Type B pancreatic cell (in vitro differentiated cells): ENCODE results near the gene FRAS1. TPM values are rescaled to one million over a fixed set of nuclear protein-coding genes. Genes with fewer than 3 reads are reported as not detected.

Experiments used
- DNase-seq: peaks from one replicate; pipeline ENCODE4 v3.0.0; 2021; ENCODE audit warnings: mixed read lengths; ENCODE audit not compliant: unreplicated experiment; ENCODE audit errors: extremely low spot score
- H3K27ac Mint-ChIP-seq: 2 replicates; pipeline ENCODE4 v1.8.0; 2021; ENCODE audit warnings: mild to moderate bottlenecking, mixed read lengths
- H3K27me3 Mint-ChIP-seq: 2 replicates; pipeline ENCODE4 v1.8.0; 2021; ENCODE audit warnings: mixed read lengths
- H3K36me3 Mint-ChIP-seq: 2 replicates; pipeline ENCODE4 v1.8.0; 2021; ENCODE audit warnings: mixed read lengths
- H3K4me1 Mint-ChIP-seq: one replicate; pipeline ENCODE4 v1.8.0; 2021; ENCODE audit warnings: mixed read lengths; ENCODE audit not compliant: unreplicated experiment
- H3K4me3 Mint-ChIP-seq: 2 replicates; pipeline ENCODE4 v1.8.0; 2021; ENCODE audit warnings: mild to moderate bottlenecking, mixed read lengths
- H3K9me3 Mint-ChIP-seq: 2 replicates; pipeline ENCODE4 v1.8.0; 2021; ENCODE audit warnings: mixed read lengths
- total RNA-seq: library from RNA; stranded (reverse); gene quantifications from 2 replicates; pipeline ENCODE4 v1.2.1, GENCODE V29; 2021; ENCODE audit warnings: low replicate concordance
- TF ChIP-seq, protein P1 (sequence below): fragments of 200-600 bp; sonication (generic); conservative IDR thresholded peaks from 2 replicates; pipeline ENCODE4 v1.5.0; 2021; ENCODE audit warnings: antibody characterized with exemption, mild to moderate bottlenecking

FRAS1 gene
- total RNA-seq, 1 donor from 2014 or later: 37.7 TPM

- H3K4me3 Mint-ChIP-seq: no peak overlapping the region
- H3K27ac Mint-ChIP-seq: no peak overlapping the region
- H3K27me3 Mint-ChIP-seq: no peaks in the 10 kb centered on the region
- H3K36me3 Mint-ChIP-seq: no peaks in the 10 kb centered on the region
- no peak for DNase-seq
- H3K9me3 Mint-ChIP-seq: no peaks in the 10 kb centered on the region
- peaks cover 28% of the 10 kb centered on the region for H3K4me1 Mint-ChIP-seq
- TF ChIP-seq, protein P1, sequence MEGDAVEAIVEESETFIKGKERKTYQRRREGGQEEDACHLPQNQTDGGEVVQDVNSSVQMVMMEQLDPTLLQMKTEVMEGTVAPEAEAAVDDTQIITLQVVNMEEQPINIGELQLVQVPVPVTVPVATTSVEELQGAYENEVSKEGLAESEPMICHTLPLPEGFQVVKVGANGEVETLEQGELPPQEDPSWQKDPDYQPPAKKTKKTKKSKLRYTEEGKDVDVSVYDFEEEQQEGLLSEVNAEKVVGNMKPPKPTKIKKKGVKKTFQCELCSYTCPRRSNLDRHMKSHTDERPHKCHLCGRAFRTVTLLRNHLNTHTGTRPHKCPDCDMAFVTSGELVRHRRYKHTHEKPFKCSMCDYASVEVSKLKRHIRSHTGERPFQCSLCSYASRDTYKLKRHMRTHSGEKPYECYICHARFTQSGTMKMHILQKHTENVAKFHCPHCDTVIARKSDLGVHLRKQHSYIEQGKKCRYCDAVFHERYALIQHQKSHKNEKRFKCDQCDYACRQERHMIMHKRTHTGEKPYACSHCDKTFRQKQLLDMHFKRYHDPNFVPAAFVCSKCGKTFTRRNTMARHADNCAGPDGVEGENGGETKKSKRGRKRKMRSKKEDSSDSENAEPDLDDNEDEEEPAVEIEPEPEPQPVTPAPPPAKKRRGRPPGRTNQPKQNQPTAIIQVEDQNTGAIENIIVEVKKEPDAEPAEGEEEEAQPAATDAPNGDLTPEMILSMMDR: no peak
Observed at GRCh38 chr4:78360466-78360865, 303.3 kb downstream of the FRAS1 start.

DNA sequence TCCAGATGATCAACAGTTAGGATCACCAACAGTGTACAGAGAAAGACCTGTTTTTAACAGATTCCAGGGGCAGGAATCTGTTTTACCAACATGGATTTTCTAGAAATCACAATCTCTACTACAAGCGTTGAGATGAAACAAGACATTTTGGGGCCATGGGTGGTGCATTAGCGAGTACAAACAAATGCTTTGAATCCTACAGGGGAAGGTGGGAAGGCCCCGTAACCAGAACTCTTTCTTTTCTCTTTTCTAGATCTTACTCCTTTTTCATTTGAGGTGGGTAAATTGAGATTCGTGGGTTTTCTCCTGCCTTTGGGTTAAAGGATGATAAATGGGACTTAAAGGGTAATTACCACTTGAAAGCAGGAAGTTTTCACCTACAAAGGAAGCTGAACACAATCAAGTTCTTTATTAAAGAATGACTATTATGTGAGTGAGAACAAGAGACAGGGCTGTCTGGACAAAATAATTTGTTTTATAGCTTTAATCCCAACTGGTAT lies 304.5 kb downstream of the FRAS1 start:
- DNase-seq: no peak
- Mint-ChIP-seq H3K9me3 (no peaks in the 10 kb centered on the region), H3K27me3 (no peaks in the 10 kb centered on the region), H3K36me3 (peaks cover 6% of the 10 kb centered on the region), H3K27ac (no peak overlapping the region), H3K4me3 (no peak overlapping the region), H3K4me1 (peaks cover 28% of the 10 kb centered on the region)
- TF ChIP-seq, protein P1: no peak

- Mint-ChIP-seq H3K36me3 (peaks cover 7% of the 10 kb centered on the region), H3K27me3 (no peaks in the 10 kb centered on the region), H3K4me3 (no peak overlapping the region), H3K9me3 (no peaks in the 10 kb centered on the region), H3K4me1 (peaks cover 28% of the 10 kb centered on the region), H3K27ac (no peak overlapping the region)
- TF ChIP-seq, protein P1: no peak
- no peak for DNase-seq
Observed at GRCh38 chr4:78362310-78362709, 305.2 kb downstream of the FRAS1 start.

- H3K27ac Mint-ChIP-seq: no peak overlapping the region
- no peak overlapping the region for H3K4me3 Mint-ChIP-seq
- no peaks in the 10 kb centered on the region for H3K9me3 Mint-ChIP-seq
- H3K36me3 Mint-ChIP-seq: peaks cover 7% of the 10 kb centered on the region
- TF ChIP-seq, protein P1: no peak
- no peak for DNase-seq
- no peaks in the 10 kb centered on the region for H3K27me3 Mint-ChIP-seq
- H3K4me1 Mint-ChIP-seq: peaks cover 28% of the 10 kb centered on the region
Observed at GRCh38 chr4:78363031-78363570, 306.0 kb downstream of the FRAS1 start.

GRCh38 chr4:78369679-78370078 lies 312.6 kb downstream of the FRAS1 start:
- TF ChIP-seq, protein P1: no peak
- H3K36me3 Mint-ChIP-seq: peaks cover 7% of the 10 kb centered on the region
- H3K4me1 Mint-ChIP-seq: peaks cover 39% of the 10 kb centered on the region
- H3K4me3 Mint-ChIP-seq: no peak overlapping the region
- no peaks in the 10 kb centered on the region for H3K27me3 Mint-ChIP-seq
- DNase-seq: no peak
- no peaks in the 10 kb centered on the region for H3K9me3 Mint-ChIP-seq
- no peak overlapping the region for H3K27ac Mint-ChIP-seq
